ENCODE measurements around the gene ZNF688. TPM values are rescaled to one million over a fixed set of nuclear protein-coding genes. Genes with fewer than 3 reads are reported as not detected.
A peak's percentile ranks its signal among the peaks of the same experiment; 100 is the strongest.

The ZNF688 gene
- total and polyA plus RNA-seq, 2 of the 13 experiments (the other 11 are each of a cell fraction or from before 2014, with no cell fraction given), result 2.4 to 5.4 TPM

GRCh38 chr16:30558789-30559377, 12.6 kb downstream of the ZNF688 start (continued):
- TF ChIP-seq HOXA5 (CRISPR knock-in tag; IDR thresholded peaks at IDR 0.05) (no peak), KLF6 (CRISPR knock-in tag; IDR thresholded peaks at IDR 0.05) (no peak), HIVEP1 (CRISPR knock-in tag; IDR thresholded peaks at IDR 0.05) (no peak), ZNF800 (CRISPR knock-in tag; IDR thresholded peaks at IDR 0.05) (no peak), ZNF746 (CRISPR knock-in tag; IDR thresholded peaks at IDR 0.05) (no peak), FOSL1 (CRISPR knock-in tag; IDR thresholded peaks at IDR 0.05; ENCODE audit: borderline replicate concordance) (no peak), ZSCAN25 (CRISPR knock-in tag; IDR thresholded peaks at IDR 0.05) (no peak), SP1 (IDR thresholded peaks at IDR 0.05) (no peak), SP1 (CRISPR knock-in tag; IDR thresholded peaks at IDR 0.05) (peak; percentile 23; the same call in 1 of the 2 replicates), ATF7 (IDR thresholded peaks at IDR 0.05) (no peak), ATF7 (CRISPR knock-in tag; IDR thresholded peaks at IDR 0.05) (no peak), U2AF2 (IDR thresholded peaks at IDR 0.05; ENCODE audit: low read depth, low read length) (no peak), ZNF792 (CRISPR knock-in tag; IDR thresholded peaks at IDR 0.05) (no peak), ZFP82 (CRISPR knock-in tag; IDR thresholded peaks at IDR 0.05; ENCODE audit: borderline replicate concordance) (no peak), ZUFSP (CRISPR knock-in tag; IDR thresholded peaks at IDR 0.05; ENCODE audit: borderline replicate concordance) (no peak), ZNF598 (CRISPR knock-in tag; IDR thresholded peaks at IDR 0.05; ENCODE audit: borderline replicate concordance) (no peak), MIER3 (CRISPR knock-in tag; IDR thresholded peaks at IDR 0.05; ENCODE audit: borderline replicate concordance) (peak; percentile 55)
- TF ChIP-seq, protein P1, sequence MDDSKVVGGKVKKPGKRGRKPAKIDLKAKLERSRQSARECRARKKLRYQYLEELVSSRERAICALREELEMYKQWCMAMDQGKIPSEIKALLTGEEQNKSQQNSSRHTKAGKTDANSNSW (CRISPR knock-in tag; IDR thresholded peaks at IDR 0.05; ENCODE audit: borderline replicate concordance), result no peak
- TF ChIP-seq, protein P2, sequence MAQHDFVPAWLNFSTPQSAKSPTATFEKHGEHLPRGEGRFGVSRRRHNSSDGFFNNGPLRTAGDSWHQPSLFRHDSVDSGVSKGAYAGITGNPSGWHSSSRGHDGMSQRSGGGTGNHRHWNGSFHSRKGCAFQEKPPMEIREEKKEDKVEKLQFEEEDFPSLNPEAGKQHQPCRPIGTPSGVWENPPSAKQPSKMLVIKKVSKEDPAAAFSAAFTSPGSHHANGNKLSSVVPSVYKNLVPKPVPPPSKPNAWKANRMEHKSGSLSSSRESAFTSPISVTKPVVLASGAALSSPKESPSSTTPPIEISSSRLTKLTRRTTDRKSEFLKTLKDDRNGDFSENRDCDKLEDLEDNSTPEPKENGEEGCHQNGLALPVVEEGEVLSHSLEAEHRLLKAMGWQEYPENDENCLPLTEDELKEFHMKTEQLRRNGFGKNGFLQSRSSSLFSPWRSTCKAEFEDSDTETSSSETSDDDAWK (CRISPR knock-in tag; IDR thresholded peaks at IDR 0.05), result no peak
- TF ChIP-seq, protein P3, sequence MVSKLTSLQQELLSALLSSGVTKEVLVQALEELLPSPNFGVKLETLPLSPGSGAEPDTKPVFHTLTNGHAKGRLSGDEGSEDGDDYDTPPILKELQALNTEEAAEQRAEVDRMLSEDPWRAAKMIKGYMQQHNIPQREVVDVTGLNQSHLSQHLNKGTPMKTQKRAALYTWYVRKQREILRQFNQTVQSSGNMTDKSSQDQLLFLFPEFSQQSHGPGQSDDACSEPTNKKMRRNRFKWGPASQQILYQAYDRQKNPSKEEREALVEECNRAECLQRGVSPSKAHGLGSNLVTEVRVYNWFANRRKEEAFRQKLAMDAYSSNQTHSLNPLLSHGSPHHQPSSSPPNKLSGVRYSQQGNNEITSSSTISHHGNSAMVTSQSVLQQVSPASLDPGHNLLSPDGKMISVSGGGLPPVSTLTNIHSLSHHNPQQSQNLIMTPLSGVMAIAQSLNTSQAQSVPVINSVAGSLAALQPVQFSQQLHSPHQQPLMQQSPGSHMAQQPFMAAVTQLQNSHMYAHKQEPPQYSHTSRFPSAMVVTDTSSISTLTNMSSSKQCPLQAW (CRISPR knock-in tag; IDR thresholded peaks at IDR 0.05), result 0 out of 2 replicates have a peak, but pooled peaks have one; percentile 9
- TF ChIP-seq, protein P4, sequence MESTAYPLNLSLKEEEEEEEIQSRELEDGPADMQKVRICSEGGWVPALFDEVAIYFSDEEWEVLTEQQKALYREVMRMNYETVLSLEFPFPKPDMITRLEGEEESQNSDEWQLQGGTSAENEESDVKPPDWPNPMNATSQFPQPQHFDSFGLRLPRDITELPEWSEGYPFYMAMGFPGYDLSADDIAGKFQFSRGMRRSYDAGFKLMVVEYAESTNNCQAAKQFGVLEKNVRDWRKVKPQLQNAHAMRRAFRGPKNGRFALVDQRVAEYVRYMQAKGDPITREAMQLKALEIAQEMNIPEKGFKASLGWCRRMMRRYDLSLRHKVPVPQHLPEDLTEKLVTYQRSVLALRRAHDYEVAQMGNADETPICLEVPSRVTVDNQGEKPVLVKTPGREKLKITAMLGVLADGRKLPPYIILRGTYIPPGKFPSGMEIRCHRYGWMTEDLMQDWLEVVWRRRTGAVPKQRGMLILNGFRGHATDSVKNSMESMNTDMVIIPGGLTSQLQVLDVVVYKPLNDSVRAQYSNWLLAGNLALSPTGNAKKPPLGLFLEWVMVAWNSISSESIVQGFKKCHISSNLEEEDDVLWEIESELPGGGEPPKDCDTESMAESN (CRISPR knock-in tag; conservative IDR thresholded peaks at IDR 0.05), result 0 out of 2 replicates have a peak, but pooled peaks have one; percentile 4

Measured in HepG2 (cell line).